GM21526 (cell line): ENCODE measurements around the gene GTF2H4.

ENCODE experiments used
- ATAC-seq: cut with Tn5 transposase; IDR thresholded peaks from one replicate; pipeline ENCODE4 v1.9.1; 2021; ENCODE audit warnings: moderate library complexity; ENCODE audit not compliant: unreplicated experiment, low FRiP score

GTF2H4 gene

GRCh38 chr6:30882204-30882758 lies 25.7 kb upstream of the GTF2H4 start:
- ATAC-seq, result no peak

GRCh38 chr6:30882759-30883684 lies 25.0 kb upstream of the GTF2H4 start:
- no peak for ATAC-seq

GRCh38 chr6:30883685-30884520 lies 24.1 kb upstream of the GTF2H4 start, which contains the start of gene DDR1:
Gene DDR1 (plus strand): TSS chr6:30884519. CDS start chr6:30888730, 4,211 bp downstream.
- ATAC-seq, result no peak

- ATAC-seq, result no peak
Measured at GRCh38 chr6:30884521-30885480, 23.2 kb upstream of the GTF2H4 start.

- ATAC-seq, result no peak
Measured at GRCh38 chr6:30885481-30885998, 22.5 kb upstream of the GTF2H4 start.

GRCh38 chr6:30885999-30886896 lies 21.8 kb upstream of the GTF2H4 start:
- no peak for ATAC-seq

- no peak for ATAC-seq
Measured at GRCh38 chr6:30886897-30887255, 21.1 kb upstream of the GTF2H4 start.

- no peak for ATAC-seq
Measured at GRCh38 chr6:30887901-30888815, 19.8 kb upstream of the GTF2H4 start.

- no peak for ATAC-seq
Measured at GRCh38 chr6:30888816-30889495, 19.1 kb upstream of the GTF2H4 start.

- no peak for ATAC-seq
Measured at GRCh38 chr6:30889496-30889885, 18.5 kb upstream of the GTF2H4 start.

- ATAC-seq, result no peak
Measured at GRCh38 chr6:30889921-30890645, 17.9 kb upstream of the GTF2H4 start.

GRCh38 chr6:30890646-30891449 lies 17.2 kb upstream of the GTF2H4 start:
- ATAC-seq, result no peak

- no peak for ATAC-seq
Measured at GRCh38 chr6:30891450-30891723, 16.6 kb upstream of the GTF2H4 start.

- ATAC-seq, result no peak
Measured at GRCh38 chr6:30891816-30892538, 16.0 kb upstream of the GTF2H4 start.

- ATAC-seq, result no peak
Measured at GRCh38 chr6:30893001-30893591, 14.9 kb upstream of the GTF2H4 start.
